ENCODE results near the gene PARVA. TPM values are rescaled to one million over a fixed set of nuclear protein-coding genes. Genes with fewer than 3 reads are reported as not detected.

PARVA gene
- 13.5 and 14.3 TPM in 2 replicates for total RNA-seq (2021; fragmentation: NEBNext Ultra II Directional; extraction: Animal tissue kit (Norgen Biotek cat#: 25700))
- 2.6 and 3.1 TPM in 2 replicates for polyA plus RNA-seq (2011; rRNA removed)
- polyA plus RNA-seq (2011; cell fraction: cytosol; rRNA removed), result 3.6 TPM
- polyA plus RNA-seq (2011; cell fraction: nucleus; rRNA removed), result 3.1 TPM
- polyA plus RNA-seq (2012, experiment 1 of 2), result 7.1 to 9.8 TPM (median 8.8 TPM) in 4 replicates
- polyA plus RNA-seq (2012, experiment 2 of 2), result 3.9 TPM
- polyA plus RNA-seq (2013, experiment 1 of 2), result 5.2 TPM
- polyA plus RNA-seq (2013, experiment 2 of 2), result 5.2 TPM
- 6.9 and 8.1 TPM in 2 replicates for polyA minus RNA-seq (2011; rRNA and poly(A)+ RNA removed)
- 3.5 TPM for polyA minus RNA-seq (2011; cell fraction: cytosol; rRNA and poly(A)+ RNA removed)
- 6.3 TPM for polyA minus RNA-seq (2011; cell fraction: nucleus; rRNA and poly(A)+ RNA removed)
- long read RNA-seq, experiment 1, full-length matches to known transcripts, result 1 of 24 reads
- long read RNA-seq, experiment 1, partial matches to known transcripts, result 7 of 24 reads
- long read RNA-seq, experiment 1, other reads (novel, unspliced or antisense), result 16 of 24 reads
- long read RNA-seq, experiment 2, full-length matches to known transcripts, result 6 of 8 reads
- long read RNA-seq, experiment 2, partial matches to known transcripts, result 0 of 8 reads
- long read RNA-seq, experiment 2, other reads (novel, unspliced or antisense), result 2 of 8 reads

GRCh38 chr11:12377106-12377823 is at the start of gene PARVA:
PARVA (plus strand) TSS chr11:12377571; CDS start chr11:12377648, 77 bp downstream.
- WGBS, 2 experiments (ENCODE audit: extremely low coverage in 1 of 2, insufficient coverage in 1 of 2, insufficient read length in 1 of 2, insufficient replicate concordance in 2 of 2, low coverage in 1 of 2, low lambda C conversion rate in 2 of 2, missing lambda C conversion rate in 1 of 2), result 3% methylated on average over 45 of the region's 55 CpGs; no CpG with 5 or more reads in 1 of the 2 experiments
- peak within 1 kb of the TSS; percentile 72 to 98 (median 83) for H3K4me3 ChIP-seq (ENCODE audit: extremely low read depth in 1 of 4, insufficient read depth in 2 of 4, low read depth in 3 of 4, low read length in 4 of 4)
- peak within 1 kb of the TSS; percentile 96 for H3K18ac ChIP-seq (ENCODE audit: extremely low read depth, low read length)
- H3K4ac ChIP-seq (replicated peaks; ENCODE audit: insufficient read length, low read depth, low read length), result peak within 1 kb of the TSS; percentile 20
- H2AK5ac ChIP-seq (ENCODE audit: low read depth, low read length), result no peak within 1 kb of the TSS; the same call in 1 of the 2 replicates
- H3K79me1 ChIP-seq (ENCODE audit: low read depth, low read length), result no peaks in the 10 kb centered on the region
- H3K4me1 ChIP-seq (replicated peaks in 1 of 4; ENCODE audit: control insufficient read depth in 3 of 4, insufficient read depth in 4 of 4, low read length in 3 of 4), result peaks cover 0 to 6% (median 2%) of the 10 kb centered on the region in 4 experiments; a peak in 3 of 7 replicates
- POLR2A ChIA-PET (ENCODE audit: partially characterized antibody), result interaction anchor here (0.7 to 2.9 kb wide), 12 partner anchors 11 to 301 kb away, joined by 3 to 31 read pairs (median 4); no protein-coding TSS in a partner anchor
- H3K56ac ChIP-seq (replicated peaks; ENCODE audit: insufficient read length, low read depth, low read length), result no peak within 1 kb of the TSS
- peak within 1 kb of the TSS; percentile 63 to 97 for H3K4me2 ChIP-seq (ENCODE audit: insufficient read depth in 1 of 2, low read depth in 2 of 2, low read length in 2 of 2)
- DNase-seq (ENCODE audit: low read depth in 1 of 2, low spot score in 2 of 2) (peak; percentile 50 to 86), FAIRE-seq (no peak)
- H2BK12ac ChIP-seq (ENCODE audit: low read depth, low read length), result peak within 1 kb of the TSS; percentile 52
- H3K9me3 ChIP-seq (ENCODE audit: insufficient read depth in 2 of 2, low read depth in 1 of 2, low read length in 1 of 2), result no peaks in the 10 kb centered on the region
- H2BK15ac ChIP-seq (ENCODE audit: low read length), result peak within 1 kb of the TSS; percentile 8
- H2AFZ ChIP-seq (ENCODE audit: low read length), result peak within 1 kb of the TSS; percentile 87
- peak within 1 kb of the TSS; percentile 94 for H4K5ac ChIP-seq (ENCODE audit: insufficient read length, low read depth, low read length)
- CTCF ChIA-PET (ENCODE audit: partially characterized antibody), result interaction anchor here (0.5 to 3.3 kb wide), 16 partner anchors 11 to 491 kb away, joined by 3 to 18 read pairs (median 3); no protein-coding TSS in a partner anchor
- no peaks in the 10 kb centered on the region for H3K79me2 ChIP-seq (ENCODE audit: control insufficient read depth in 1 of 2, insufficient read depth in 2 of 2, low read length in 2 of 2)
- H4K20me1 ChIP-seq (replicated peaks in 1 of 2; ENCODE audit: control insufficient read depth in 1 of 2, insufficient read depth in 2 of 2, low read length in 2 of 2), result no peaks in the 10 kb centered on the region
- no peak within 1 kb of the TSS for H3K23ac ChIP-seq (ENCODE audit: insufficient read length)
- peaks cover 2 to 12% (median 8%) of the 10 kb centered on the region in 4 experiments for H3K27me3 ChIP-seq (replicated peaks in 1 of 4; ENCODE audit: control insufficient read depth in 3 of 4, extremely low read depth in 1 of 4, insufficient read depth in 3 of 4, low read length in 3 of 4)
- no peak within 1 kb of the TSS for H2BK120ac ChIP-seq (replicated peaks; ENCODE audit: low read depth, low read length)
- H3K27ac ChIP-seq (ENCODE audit: low read depth, low read length), result peak within 1 kb of the TSS; percentile 83
- peak within 1 kb of the TSS; percentile 19; the same call in 1 of the 2 replicates for H2BK20ac ChIP-seq (ENCODE audit: low read length)
- H3K14ac ChIP-seq (ENCODE audit: insufficient read length), result peak within 1 kb of the TSS; percentile 6
- peak within 1 kb of the TSS; percentile 82 for H2BK5ac ChIP-seq (ENCODE audit: low read depth, low read length)
- peak within 1 kb of the TSS; percentile 14 to 92 (median 85) for H3K9ac ChIP-seq (replicated peaks in 1 of 4; ENCODE audit: extremely low read depth in 1 of 4, low read depth in 3 of 4, low read length in 3 of 4)
- H4K91ac ChIP-seq (replicated peaks; ENCODE audit: insufficient read length, low read length), result peak within 1 kb of the TSS; percentile 45
- peaks cover 11% of the 10 kb centered on the region for H3K23me2 ChIP-seq (ENCODE audit: low read depth, low read length)
- no peaks in the 10 kb centered on the region for H3K36me3 ChIP-seq (ENCODE audit: control insufficient read depth in 2 of 4, insufficient read depth in 4 of 4, low read length in 3 of 4)
- peak within 1 kb of the TSS; percentile 98 for H4K8ac ChIP-seq (ENCODE audit: extremely low read depth, insufficient read depth, low read length)
- peak; percentile 75 for TF ChIP-seq KDM4A (IDR thresholded peaks at IDR 0.05; ENCODE audit: low read depth, low read length, severe bottlenecking)
- TF ChIP-seq JUN (IDR thresholded peaks at IDR 0.05; ENCODE audit: low read depth, low read length), result no peak
- TF ChIP-seq RBBP5 (IDR thresholded peaks at IDR 0.05; ENCODE audit: borderline replicate concordance, low read depth, low read length), result peak; percentile 98
- no peak; a peak in 1 of 3 replicates for TF ChIP-seq POLR2A (IDR thresholded peaks at IDR 0.05; ENCODE audit: control extremely low read depth in 1 of 2, low read depth in 2 of 2, low read length in 2 of 2)
- TF ChIP-seq HDAC2 (IDR thresholded peaks at IDR 0.05; ENCODE audit: borderline replicate concordance in 1 of 2, low read depth in 2 of 2, low read length in 2 of 2), result 0 out of 4 replicates have a peak, but pooled peaks of 1 of the 2 experiments have one; percentile 22
- TF ChIP-seq SRF (IDR thresholded peaks at IDR 0.05; ENCODE audit: low read depth, low read length), result no peak
- TF ChIP-seq TEAD4 (IDR thresholded peaks at IDR 0.05; ENCODE audit: low read depth, low read length), result peak; percentile 92
- TF ChIP-seq TBP (IDR thresholded peaks at IDR 0.05; ENCODE audit: low read depth, low read length), result peak; percentile 26; the same call in 1 of the 2 replicates
- TF ChIP-seq TAF1 (IDR thresholded peaks at IDR 0.05; ENCODE audit: low read depth, low read length), result peak; percentile 19; the same call in 1 of the 2 replicates

Data from H1 (cell line).